GM12801 (cell line): ENCODE results near the gene OR7G2.

Source experiments
- TF ChIP-seq, protein P1 (sequence below): IDR thresholded peaks from one replicate; pipeline ENCODE4 v1.5.1; 2011; ENCODE audit warnings: control low read depth; ENCODE audit not compliant: insufficient read length; ENCODE audit errors: extremely low read depth

OR7G2 gene

DNA sequence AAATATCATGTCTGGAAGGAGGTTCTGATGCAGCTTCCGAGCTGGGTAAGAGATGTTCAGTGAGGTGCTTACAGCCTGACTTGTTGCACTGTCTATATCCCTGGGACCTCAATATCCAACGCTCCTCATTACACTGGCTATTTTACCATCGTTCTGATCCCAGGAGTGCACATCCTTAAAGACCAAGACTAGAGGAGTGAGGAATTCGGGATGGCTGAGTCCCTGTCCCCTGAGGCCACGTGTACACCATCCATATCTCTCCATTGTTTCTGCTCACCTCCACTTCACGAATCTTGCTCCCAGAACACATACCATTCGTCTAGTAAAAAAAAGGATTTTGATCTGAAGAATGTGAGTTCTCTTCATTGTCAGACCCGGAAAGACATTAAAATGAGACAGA is at the start of gene OR7G2:
Gene OR7G2, minus strand, starts transcription at position 101 of the 400 bp plus-strand sequence. CDS start 4,232 bp downstream, outside the sequence.
- TF ChIP-seq, protein P1, sequence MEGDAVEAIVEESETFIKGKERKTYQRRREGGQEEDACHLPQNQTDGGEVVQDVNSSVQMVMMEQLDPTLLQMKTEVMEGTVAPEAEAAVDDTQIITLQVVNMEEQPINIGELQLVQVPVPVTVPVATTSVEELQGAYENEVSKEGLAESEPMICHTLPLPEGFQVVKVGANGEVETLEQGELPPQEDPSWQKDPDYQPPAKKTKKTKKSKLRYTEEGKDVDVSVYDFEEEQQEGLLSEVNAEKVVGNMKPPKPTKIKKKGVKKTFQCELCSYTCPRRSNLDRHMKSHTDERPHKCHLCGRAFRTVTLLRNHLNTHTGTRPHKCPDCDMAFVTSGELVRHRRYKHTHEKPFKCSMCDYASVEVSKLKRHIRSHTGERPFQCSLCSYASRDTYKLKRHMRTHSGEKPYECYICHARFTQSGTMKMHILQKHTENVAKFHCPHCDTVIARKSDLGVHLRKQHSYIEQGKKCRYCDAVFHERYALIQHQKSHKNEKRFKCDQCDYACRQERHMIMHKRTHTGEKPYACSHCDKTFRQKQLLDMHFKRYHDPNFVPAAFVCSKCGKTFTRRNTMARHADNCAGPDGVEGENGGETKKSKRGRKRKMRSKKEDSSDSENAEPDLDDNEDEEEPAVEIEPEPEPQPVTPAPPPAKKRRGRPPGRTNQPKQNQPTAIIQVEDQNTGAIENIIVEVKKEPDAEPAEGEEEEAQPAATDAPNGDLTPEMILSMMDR = no peak

DNA sequence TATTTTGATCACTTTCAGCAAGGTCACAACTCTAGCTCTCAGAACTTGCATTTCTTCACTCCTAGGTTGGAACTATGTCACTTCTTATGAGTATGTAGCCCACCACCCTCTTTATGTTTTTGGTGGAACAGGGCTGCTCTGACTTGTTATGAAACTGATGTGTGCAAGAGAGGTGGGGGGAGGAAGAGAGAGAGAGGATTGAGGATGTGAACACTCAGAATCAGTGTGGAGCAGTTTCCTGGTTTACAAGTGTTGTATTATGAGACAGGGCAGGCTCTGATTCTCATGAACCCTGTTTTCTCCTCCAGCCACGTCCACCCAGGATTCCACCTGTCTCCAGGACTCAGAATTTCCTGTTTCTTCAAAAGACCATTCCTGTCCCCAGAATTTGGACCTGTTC is 49.0 kb upstream of the OR7G2 start:
- TF ChIP-seq, protein P1 = no peak

DNA sequence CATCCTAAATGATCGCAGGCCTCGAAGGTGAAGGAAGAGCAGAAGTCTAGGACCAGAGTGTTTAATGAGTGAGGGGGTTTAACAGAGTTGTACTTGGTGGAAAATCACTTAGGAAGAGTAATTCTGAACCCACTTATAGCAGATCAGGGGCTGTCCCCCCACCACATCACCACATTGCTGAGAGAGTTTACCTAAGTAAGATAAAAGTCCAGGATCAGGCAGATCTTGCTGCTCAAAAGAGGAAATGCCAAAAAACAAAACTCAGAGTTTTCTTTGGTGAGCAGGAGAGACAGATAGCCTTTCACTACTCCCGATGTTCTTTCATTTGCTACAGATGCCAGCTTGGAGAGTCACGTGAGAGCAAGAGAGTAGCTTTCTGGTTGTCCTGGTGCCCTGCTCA is 48.3 kb upstream of the OR7G2 start:
- TF ChIP-seq, protein P1 = no peak

DNA sequence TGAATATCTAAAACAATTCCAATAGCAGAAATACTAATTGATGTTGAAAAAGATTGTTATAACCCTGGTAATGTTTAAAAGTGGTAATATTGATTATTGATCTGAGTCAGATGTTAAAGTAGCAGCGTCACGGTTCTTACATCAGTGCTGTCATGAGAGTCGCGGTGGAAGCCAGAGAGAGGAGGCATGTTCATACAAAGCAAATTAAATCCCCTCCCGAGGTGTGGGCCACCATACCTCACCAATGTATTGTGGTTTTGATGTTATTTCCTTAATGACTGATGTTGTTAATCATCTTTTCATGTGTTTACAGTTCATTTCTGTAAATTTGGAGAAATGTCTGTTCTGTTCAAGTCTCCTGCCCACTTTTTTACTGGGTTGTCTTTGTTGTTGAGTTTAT is 44.1 kb upstream of the OR7G2 start:
- TF ChIP-seq, protein P1 = no peak

DNA sequence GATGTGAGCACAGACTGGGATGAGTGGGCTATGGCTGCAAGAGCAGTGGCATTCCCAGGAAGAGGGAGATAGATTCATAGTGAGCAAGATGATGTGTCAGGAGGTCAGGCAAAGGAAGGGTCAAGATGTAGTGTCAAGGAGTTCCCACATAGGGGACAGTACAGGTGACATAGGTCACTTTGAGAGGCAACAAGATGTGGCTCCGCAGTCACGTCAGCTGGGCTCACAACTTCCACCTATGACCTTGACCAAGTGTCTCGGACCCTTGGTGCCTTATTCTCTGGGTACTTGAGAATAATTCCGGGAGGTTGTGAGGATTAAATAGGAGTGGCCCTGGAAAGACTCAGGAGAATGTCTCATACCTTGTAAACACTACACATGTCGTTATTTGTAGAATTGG is 43.4 kb upstream of the OR7G2 start:
- TF ChIP-seq, protein P1 = no peak

DNA sequence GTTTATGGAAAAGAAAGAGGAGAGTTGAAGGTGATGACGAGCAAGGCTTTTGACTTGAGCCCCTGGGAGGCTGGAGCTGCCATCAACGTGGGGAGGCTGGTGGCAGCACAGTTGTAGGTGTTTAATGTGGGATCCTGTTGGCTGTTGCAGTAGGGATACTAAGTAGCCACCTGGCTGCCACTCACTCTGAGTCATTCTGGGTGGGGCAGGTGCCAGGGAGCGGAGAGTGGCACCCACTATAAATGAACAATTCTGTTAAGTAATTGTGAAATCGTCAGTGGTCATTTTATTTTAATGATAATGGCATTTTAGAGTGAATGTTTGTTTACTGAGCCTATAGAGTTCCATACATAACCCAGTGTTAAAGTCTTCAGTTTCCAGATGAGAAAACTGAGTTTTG is 42.7 kb upstream of the OR7G2 start:
- TF ChIP-seq, protein P1 = no peak

DNA sequence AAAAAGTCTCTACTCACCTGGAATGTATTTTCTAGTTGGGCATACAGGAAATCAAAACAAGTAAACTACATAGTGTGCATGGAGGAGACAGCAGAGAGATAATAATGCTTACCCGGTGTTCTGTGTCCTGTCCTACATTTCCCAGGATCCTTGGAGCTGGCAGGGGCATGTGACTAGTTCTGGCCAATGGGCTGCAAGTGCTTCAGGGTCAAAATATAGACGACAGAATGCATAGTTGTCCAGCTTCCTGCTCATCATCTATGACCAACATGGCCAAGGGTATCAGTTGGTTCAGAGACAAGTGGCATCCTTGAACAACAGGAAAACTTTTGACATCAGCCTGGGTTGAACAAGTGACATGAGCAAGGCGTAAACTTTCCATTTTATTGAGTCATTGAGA is 41.4 kb upstream of the OR7G2 start:
- TF ChIP-seq, protein P1 = no peak

DNA sequence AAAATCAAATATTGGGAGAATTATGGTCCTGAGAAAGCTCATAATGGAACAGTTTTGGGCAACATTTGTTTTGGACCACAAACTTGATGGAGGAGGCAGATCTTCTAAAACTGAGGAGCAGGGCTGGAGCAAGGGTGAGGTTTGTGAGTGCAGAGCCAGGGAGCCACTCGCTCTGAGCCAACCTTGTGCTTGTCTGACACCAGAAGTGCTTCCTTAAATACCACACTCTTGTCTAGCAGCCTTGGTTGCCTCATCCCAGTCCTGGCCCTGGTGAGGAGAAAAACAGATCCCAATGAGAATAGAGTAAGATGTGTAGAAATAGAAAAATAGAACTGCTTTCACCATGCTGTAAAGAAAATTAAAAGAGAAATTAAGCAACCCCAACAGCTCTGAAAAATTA is 39.6 kb upstream of the OR7G2 start:
- TF ChIP-seq, protein P1 = no peak
